Measurements from ENCODE around the gene MACROH2A2.
"Not testable (repeated sequence)": the region's sequence is repeated elsewhere in the genome, so short reads cannot be mapped to it uniquely, and the experiment has no call there.

Gene MACROH2A2

DNA sequence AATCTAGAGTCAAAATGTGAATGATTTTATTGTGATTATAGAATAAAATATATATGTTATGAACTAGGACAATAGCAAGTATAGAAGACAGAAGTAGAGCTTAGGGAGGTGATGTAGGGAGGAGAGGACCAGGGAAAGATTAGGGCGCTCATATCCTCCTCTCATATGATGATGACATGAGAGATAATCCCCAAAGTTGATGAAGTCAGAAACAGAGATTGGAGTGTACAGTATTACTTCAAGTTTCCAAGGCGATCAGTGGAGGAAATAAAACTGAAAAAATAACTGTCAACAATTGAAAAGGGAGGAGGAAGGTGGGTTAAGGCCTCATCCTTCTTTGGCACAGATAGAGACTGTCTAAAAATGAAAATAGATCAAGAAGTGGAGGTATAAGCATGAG lies 14.9 kb downstream of the MACROH2A2 start:
- no peak for DNase-seq (ENCODE audit: low spot score)

- no peak for DNase-seq (ENCODE audit: low spot score)
Observed at GRCh38 chr10:70068925-70069324, 16.3 kb downstream of the MACROH2A2 start.

DNA sequence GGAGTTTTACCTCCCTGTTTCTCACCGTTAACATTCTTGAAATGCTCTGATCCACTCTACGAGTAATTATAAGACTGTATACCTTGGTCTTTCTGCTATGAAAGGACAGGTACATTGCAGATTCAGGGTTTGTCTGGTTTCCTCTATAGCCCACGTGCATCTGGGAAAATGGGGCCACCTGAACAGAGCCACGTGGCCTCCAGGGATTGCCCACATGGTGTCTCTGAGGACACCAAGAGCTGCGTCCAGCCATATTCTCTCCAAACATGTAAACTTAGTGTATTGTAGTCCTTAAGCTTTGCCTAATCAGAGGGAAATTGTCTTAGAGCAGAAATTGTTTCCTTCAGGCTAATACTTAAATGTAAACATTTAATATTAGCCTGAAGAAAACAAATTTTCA lies 16.7 kb downstream of the MACROH2A2 start:
- DNase-seq (ENCODE audit: low spot score) = no peak

GRCh38 chr10:70070834-70071233 lies 18.2 kb downstream of the MACROH2A2 start:
- no peak for DNase-seq (ENCODE audit: low spot score)

GRCh38 chr10:70074165-70074564 lies 21.5 kb downstream of the MACROH2A2 start:
- DNase-seq (ENCODE audit: low spot score) = no peak

DNA sequence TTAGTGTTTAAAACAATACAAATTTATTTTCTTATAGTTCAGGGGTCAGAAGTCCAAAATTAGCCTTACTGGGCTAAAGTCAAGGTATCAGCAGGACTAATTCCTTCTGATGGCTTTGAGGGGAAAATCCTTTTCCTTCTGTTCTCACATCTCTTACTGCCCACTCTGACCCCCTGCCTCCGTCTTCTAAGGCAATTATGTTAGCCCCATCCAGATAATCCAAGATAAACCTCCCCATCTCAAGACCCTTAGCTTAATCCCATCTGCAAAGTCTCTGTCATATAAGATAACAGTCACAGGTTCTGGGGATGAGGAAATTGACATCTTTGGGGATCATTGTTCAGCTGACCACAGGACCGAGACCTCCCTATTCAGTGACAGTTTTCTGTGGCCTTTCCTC lies 22.3 kb downstream of the MACROH2A2 start:
- no peak for DNase-seq (ENCODE audit: low spot score)

DNA sequence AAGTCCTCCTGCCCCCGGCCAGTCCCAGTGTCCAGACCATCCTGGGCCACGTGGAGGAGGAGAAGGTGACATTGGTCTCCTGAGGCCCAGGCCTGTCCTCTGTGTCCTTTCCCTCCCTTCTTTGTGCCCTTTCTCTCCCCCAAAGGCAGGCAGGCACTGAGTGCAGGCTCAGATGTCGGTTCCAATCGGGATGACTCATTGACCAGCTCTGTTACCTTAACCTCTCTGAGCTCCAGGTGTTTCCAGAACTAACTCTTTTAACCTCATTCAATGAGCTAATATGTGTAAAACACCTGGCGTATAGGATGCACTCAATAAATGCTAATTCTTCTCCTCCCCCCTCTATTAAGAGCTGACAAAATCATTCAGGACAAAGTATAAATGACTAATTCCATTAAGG lies 25.7 kb downstream of the MACROH2A2 start:
- DNase-seq (ENCODE audit: low spot score) = no peak

- no peak for DNase-seq (ENCODE audit: low spot score)
Observed at GRCh38 chr10:70078937-70079336, 26.3 kb downstream of the MACROH2A2 start.

DNA sequence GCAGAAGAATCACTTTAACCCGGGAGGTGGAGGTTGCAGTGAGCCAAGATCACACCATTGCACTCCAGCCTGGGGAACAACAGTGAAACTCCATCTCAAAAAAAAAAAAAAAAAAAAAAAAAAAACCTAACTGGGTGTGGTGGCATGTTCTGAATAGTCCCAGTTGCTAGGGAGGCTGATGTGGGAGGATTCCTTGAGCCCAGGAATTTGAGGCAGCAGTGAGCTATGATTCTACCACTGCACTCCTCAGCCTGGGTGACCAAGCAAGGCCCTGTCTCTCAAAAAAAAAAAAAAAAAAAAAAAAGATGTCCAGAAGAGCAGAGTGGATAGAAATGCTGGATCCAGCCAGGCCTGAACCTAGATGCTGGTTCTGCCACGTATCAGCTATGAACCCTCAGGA lies 28.1 kb downstream of the MACROH2A2 start:
- not testable (repeated sequence) for DNase-seq (ENCODE audit: low spot score)

DNA sequence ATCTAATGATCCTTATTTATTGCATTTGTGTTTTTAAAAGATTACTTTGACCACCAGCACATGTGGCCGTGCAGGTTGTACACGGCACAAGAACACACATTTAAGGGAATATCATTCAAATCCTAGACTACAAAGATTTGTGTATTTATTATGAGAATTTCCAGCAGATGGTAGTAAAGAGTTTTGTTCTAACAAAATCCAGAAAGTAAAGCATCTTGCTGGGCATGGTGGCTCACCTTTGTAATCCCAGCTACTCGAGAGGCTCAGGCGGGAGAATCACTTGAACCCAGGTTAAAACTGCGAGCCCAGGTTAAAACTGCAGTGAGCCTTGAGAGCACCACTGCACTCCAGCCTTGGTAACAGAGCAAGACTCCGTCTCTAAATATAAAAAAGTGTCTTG lies 31.5 kb downstream of the MACROH2A2 start:
- peak; percentile 26 for DNase-seq (ENCODE audit: low spot score)

DNA sequence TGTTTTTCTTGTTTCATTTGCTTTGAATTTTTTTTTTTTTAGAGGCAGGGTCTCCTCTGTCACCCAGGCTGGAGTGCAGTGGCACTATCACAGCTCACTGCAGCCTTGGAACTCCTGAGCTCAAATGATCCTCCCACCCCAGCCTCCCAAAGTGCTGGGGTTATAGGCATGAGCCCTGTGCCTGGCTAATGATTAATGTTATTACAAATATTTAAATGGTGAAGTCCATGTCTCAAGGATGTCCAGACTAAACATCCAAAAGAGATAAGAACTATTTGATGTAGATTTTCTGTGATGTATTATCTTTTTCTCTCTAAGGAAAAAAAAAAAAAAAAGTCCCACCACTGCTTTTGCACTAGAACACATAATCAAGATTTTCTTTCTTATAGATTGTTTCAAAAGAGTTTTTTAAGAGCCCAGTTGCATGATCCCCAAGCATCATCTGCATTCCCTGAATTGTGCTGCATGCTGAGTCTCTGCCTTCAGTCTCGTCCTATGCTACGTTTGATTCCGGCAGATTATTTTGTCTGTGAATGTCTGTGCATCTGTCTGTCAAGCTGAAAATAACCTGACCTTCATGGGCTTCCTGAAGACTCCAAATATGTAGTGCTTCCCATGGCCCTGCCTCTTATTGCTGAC lies 33.4 kb downstream of the MACROH2A2 start:
- no peak for DNase-seq (ENCODE audit: low spot score)

DNA sequence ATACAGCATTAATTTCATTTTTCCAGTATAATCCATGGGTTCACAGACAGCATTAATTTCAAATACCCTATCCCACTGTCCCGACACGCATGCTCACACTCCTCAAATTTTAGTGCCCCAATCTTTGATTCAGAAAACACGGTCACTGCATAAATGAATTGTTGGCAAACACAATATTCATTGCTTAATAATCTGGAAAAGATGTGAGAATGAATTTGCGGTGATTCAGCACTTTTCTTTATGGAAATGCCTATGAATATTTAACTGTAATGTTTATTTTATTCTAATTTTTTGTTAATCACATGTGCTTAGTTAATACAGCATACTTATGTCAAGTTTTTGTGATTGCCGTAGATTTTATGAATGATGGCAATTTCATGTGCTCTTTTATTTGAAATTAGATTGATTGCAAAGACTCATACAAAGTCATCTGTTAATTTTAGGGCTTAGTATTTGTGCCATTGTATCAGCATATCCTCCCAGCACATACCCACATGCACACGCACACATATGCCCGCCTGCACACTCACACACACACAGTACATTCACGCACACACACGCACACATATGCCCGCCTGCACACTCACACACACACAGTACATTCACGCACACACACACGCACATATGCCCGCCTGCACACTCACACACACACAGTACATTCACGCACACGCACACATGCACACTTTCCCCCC lies 35.1 kb downstream of the MACROH2A2 start:
- DNase-seq (ENCODE audit: low spot score) = no peak

DNA sequence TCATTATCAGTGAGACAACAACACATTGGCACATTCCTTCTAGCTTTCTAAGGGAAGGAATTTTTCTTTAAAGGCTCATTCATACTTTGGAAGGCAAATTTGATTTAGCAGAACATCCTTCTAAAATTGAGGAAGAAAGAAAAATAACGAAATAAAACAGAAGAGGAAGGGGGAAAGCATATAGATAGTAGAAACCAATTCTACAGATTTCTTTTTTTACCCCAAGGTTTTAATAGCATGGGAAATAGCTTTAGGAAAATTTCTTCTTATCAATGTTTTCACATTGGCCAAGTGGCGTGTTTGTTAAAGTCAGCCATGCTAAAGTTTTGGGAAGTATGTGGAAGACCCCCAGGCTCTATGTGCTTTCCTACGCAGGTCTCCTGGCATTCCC lies 35.7 kb downstream of the MACROH2A2 start:
- no peak for DNase-seq (ENCODE audit: low spot score)

GRCh38 chr10:70090013-70090412 lies 37.4 kb downstream of the MACROH2A2 start:
- DNase-seq (ENCODE audit: low spot score) = no peak

- no peak for DNase-seq (ENCODE audit: low spot score)
Observed at GRCh38 chr10:70090951-70091350, 38.3 kb downstream of the MACROH2A2 start.

DNA sequence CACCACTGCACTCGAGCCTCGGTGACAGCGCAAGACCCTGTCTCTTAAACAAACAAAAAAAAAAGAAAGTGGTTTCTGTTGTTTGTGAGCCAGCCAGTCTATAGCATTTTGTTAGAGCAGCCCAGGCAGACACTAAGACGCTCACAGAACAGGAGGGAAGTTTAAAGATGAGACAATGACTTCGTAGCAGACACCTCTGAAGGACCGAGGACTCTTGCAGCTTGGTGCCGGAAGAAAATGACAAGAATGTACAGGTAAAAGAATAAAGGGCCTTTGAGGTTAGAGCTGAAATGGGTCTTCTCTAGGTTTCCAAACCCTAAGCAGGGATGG lies 39.7 kb downstream of the MACROH2A2 start:
- DNase-seq (ENCODE audit: low spot score) = no peak

DNA sequence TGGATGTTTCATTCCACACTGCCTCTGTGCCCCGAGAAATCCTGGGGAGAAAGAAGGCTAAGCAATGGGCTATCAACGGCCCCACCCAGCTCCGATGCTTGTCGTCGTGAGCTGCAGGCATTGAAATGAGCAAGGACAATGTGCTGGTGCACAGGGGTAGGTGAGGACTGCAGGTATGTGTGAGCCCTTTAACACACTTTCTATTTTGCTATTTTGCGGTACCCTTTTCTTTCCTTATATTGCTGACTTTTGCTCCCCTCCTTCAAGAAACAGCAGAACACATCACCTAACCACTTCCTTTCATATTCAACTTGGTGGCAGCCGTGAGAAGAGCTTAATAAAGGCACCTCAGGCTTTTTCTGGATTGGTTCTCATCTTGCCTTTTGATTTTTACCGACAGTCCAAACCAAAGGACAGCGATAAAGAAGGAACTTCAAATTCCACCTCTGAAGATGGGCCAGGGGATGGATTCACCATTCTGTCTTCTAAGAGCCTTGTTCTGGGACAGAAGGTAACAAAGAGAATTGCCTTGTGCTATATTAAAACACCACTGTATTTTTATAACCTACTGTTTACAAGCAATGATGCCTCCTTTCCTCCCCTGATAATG lies 40.8 kb downstream of the MACROH2A2 start:
- no peak for DNase-seq (ENCODE audit: low spot score)

- DNase-seq (ENCODE audit: low spot score) = no peak
Observed at GRCh38 chr10:70094250-70094649, 41.6 kb downstream of the MACROH2A2 start.

DNA sequence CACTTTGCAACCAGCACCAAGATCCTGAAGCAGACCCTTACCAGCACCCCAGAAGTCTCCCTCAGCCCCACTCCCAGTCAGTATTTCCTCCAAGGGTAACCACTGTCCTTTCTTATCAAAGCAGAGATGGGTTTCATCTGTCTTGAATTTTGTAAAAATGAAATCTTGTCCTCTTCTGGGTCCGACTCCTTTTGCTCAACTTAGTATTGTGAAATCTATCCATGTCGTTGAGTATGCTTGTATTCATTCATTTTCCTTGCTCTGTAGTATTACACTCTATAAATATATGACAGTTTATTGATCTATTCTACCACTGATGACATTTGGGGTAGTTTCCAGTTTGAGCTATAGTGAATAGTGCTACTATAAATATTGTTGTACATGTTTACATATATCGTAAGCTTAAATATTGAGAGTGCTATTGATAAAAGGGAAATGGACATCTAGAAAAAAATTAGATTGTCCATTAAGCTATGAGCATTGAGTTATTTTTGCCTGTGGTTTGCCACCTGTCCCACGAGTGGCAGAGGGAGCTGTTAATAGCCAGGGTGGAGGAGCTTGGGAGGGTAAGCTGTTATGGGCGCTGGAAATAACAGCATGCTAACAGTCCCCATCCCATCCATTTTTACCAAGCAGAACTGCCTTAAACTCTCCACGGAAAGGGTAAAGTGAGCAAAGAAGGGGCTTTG lies 43.5 kb downstream of the MACROH2A2 start:
- DNase-seq (ENCODE audit: low spot score) = no peak

- no peak for DNase-seq (ENCODE audit: low spot score)
Observed at GRCh38 chr10:70096705-70097420, 44.2 kb downstream of the MACROH2A2 start.

- DNase-seq (ENCODE audit: low spot score) = no peak
Observed at GRCh38 chr10:70097459-70097858, 44.8 kb downstream of the MACROH2A2 start.

- no peak for DNase-seq (ENCODE audit: low spot score)
Observed at GRCh38 chr10:70098271-70098670, 45.6 kb downstream of the MACROH2A2 start.

All from RKO (cell line).